Psoas muscle (tissue), 8 donors: ENCODE data around the gene ERICH3. TPM values are rescaled to one million over a fixed set of nuclear protein-coding genes. Genes with fewer than 3 reads are reported as not detected.

Experiments
- ATAC-seq, 4 donors: fragments of 200-7000 bp; cut with Tn5 transposase; one replicate each; pipeline ENCODE4 v1.9.1; 2020; ENCODE audit warnings: moderate library complexity in 3 of 4, mild to moderate bottlenecking in 2 of 4
- DNase-seq, 2 donors: peaks; one replicate each; pipeline ENCODE4 v3.0.0-alpha.2; 2020
- H3K27ac ChIP-seq: fragments of 200-600 bp; one replicate; pipeline ENCODE4 v1.8.0; 2022
- H3K27me3 ChIP-seq, 3 donors: fragments of 200-600 bp in 1 of 3; one replicate each; pipeline versions ENCODE4 v1.6.1 to v1.8.0; 2013 to 2022; ENCODE audit warnings: low read length in 2 of 3, mild to moderate bottlenecking in 2 of 3, moderate library complexity in 1 of 3; ENCODE audit not compliant: insufficient read depth in 3 of 3
- H3K36me3 ChIP-seq, 2 donors: fragments of 200-600 bp in 1 of 2; one replicate each; pipeline versions ENCODE4 v1.6.1 to v1.8.0; 2013 to 2022; ENCODE audit warnings: low read depth in 1 of 2, mild to moderate bottlenecking in 1 of 2, moderate library complexity in 1 of 2; ENCODE audit not compliant: insufficient read depth in 1 of 2
- H3K4me1 ChIP-seq: fragments of 200-600 bp; one replicate; pipeline ENCODE4 v1.8.0; 2022
- H3K4me3 ChIP-seq: fragments of 200-600 bp; one replicate; pipeline ENCODE4 v1.8.0; 2022; ENCODE audit warnings: mild to moderate bottlenecking
- H3K9me3 ChIP-seq: fragments of 200-600 bp; one replicate; pipeline ENCODE4 v1.8.0; 2022
- CTCF ChIP-seq: fragments of 200-600 bp; IDR thresholded peaks from one replicate; pipeline ENCODE4 v1.8.0; 2022; ENCODE audit warnings: antibody characterized with exemption
- WGBS, 3 donors: extraction: QIAGEN DNeasy Blood & Tissue Kit; methylation state at CpG; one replicate each; pipeline versions ENCODE4 v1.1.6 to v1.1.7; 2013; 5-methylcytosine and 5-hydroxymethylcytosine counted together
- intact Hi-C, 2 donors: fragments of 100-400 bp; cut with DNase I; formaldehyde crosslinking; loops; one replicate each; pipeline versions ENCODE4 v1.11.0 to v1.14.2; 2022
- polyA plus RNA-seq, 3 donors: library from polyadenylated mRNA; stranded (reverse); fragments of 200-250 nt; gene quantifications; one replicate each; pipeline ENCODE4 v1.2.3, GENCODE V29; 2013
- total RNA-seq, 4 donors: library from RNA; stranded (reverse); fragmentation: NEBNext Ultra II Directional in 2 of 4; extraction: Animal tissue kit (Norgen Biotek cat#: 25700) in 2 of 4; gene quantifications; one replicate each; pipeline versions ENCODE4 v1.2.1 to v1.2.4, GENCODE V29; 2021 to 2023
- donor health status: healthy with polysubstance abuse.
- donor health status: DM: no; HTN: no; CAD: no; lungs with moderate emphysema.
- donor health status: Bipolar disorder and iron deficiency.
- donor health status: healthy.
- donor health status: DM: yes; HTN: yes; CAD: no.
- donor health status: DM: no; HTN: no; CAD: no.
- donor health status: DM: no; HTN: no; CAD: no.
- donor health status: DM: yes; HTN: yes; CAD: no.

ERICH3 gene
- total and polyA plus RNA-seq, 7 donors = 0.04 to 0.12 TPM; not detected in 5

DNA sequence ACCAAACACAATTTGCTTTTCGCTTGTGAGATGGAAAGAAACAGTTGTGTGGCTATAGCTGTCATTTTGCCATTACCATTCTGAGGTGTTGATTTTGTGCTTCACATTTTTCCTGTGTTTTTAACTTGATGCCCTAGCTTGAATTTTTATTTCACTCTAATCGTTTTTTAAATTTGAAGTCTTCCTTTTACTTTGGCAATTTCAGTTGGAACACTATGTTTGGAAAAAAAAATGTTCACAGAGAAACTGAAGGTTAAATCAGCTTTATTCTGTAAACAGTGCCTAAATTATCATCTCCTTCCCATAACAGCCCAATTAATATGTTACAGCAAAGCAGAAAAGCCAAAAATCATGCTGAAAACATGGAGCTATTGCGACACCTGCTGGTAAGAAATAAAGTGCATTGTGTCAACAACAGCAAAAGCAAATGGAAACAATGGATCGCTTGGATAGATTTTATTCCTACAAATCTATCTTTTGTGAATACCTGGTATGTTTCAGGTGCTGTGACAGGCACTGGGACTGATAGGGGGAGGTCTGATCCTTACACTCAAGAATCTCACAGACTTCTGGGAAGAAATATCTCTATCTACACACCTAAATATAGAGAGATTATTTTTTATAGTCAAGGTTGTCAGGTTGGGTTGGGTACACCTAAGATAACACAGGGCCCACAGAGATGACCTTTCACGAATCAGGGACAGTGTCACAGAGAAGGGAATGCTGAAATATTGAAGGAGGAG lies 16.2 kb upstream of the ERICH3 start:
- H3K27ac ChIP-seq = no peak overlapping the region
- WGBS, 3 donors = 16 to 24% (median 19%) methylated on average over 5 of the region's 5 CpGs
- no peak overlapping the region for H3K4me3 ChIP-seq
- intact Hi-C loops = no loop called here
- no peaks in the 10 kb centered on the region for H3K36me3 ChIP-seq
- no peaks in the 10 kb centered on the region for H3K4me1 ChIP-seq
- ATAC-seq (no peak), DNase-seq (no peak)
- no peaks in the 10 kb centered on the region for H3K27me3 ChIP-seq
- peak; percentile 79 for TF ChIP-seq CTCF
- H3K9me3 ChIP-seq = no peaks in the 10 kb centered on the region

DNA sequence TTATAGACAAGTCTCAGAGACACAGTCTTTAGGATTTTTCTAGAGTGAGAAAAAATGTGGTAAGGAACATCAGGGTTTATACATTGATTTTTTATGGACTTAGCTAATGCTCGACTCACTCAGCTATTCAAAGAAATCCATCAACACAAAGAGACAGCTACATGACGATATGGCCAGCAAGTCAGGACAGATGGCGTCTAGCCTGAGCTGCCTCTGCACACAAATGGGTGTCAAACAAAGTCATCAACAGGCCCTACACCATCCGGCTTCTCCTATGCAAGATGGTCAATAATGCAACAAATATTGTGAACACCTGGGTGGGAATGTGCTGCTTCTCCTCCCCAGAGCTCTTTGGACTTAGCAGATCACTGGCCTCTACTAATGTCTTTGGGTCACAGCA lies 13.3 kb upstream of the ERICH3 start:
- TF ChIP-seq CTCF = no peak
- Histone ChIP-seq H3K4me3 (no peak overlapping the region), H3K4me1 (no peaks in the 10 kb centered on the region), H3K27me3 (no peaks in the 10 kb centered on the region), H3K27ac (no peak overlapping the region), H3K9me3 (no peaks in the 10 kb centered on the region), H3K36me3 (no peaks in the 10 kb centered on the region)
- ATAC-seq = no peak
- 67 to 73% (median 71%) methylated on average over 4 of the region's 4 CpGs for WGBS, 3 donors
- intact Hi-C loops = no loop called here
- DNase-seq = no peak

DNA sequence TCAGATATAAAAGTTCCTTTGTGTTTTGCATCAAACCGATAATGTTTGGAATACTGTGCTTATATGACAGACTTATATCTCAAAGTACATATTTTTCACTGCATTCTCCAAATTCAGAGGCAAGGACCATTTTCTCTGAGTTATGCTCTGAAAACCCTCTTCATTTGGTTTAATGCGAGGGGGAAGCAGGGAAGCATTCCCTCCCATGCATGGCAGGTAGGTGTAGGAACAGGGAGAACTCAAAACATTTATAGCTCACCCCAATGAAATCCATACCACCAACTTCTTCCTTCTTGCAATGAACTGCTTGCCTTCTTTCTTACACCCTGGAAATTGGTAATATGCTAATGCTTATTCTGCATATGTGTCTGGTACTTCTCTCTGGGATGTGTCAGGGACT lies 10.7 kb upstream of the ERICH3 start:
- no peak for ATAC-seq
- Histone ChIP-seq H3K27me3 (no peaks in the 10 kb centered on the region), H3K36me3 (no peaks in the 10 kb centered on the region), H3K27ac (no peak overlapping the region), H3K9me3 (no peaks in the 10 kb centered on the region), H3K4me1 (no peaks in the 10 kb centered on the region), H3K4me3 (no peak overlapping the region)
- DNase-seq = no peak
- TF ChIP-seq CTCF = no peak
- intact Hi-C loops = no loop called here
- 95 to 97% (median 96%) methylated on average over 2 of the region's 2 CpGs for WGBS, 3 donors

GRCh38 chr1:74683656-74684055 lies 10.1 kb upstream of the ERICH3 start:
- no peaks in the 10 kb centered on the region for H3K4me1 ChIP-seq
- H3K9me3 ChIP-seq = no peaks in the 10 kb centered on the region
- intact Hi-C loops = no loop called here
- TF ChIP-seq CTCF = no peak
- H3K27me3 ChIP-seq = no peaks in the 10 kb centered on the region
- H3K36me3 ChIP-seq = no peaks in the 10 kb centered on the region
- H3K4me3 ChIP-seq = no peak overlapping the region
- no peak for ATAC-seq
- DNase-seq = no peak
- H3K27ac ChIP-seq = no peak overlapping the region

DNA sequence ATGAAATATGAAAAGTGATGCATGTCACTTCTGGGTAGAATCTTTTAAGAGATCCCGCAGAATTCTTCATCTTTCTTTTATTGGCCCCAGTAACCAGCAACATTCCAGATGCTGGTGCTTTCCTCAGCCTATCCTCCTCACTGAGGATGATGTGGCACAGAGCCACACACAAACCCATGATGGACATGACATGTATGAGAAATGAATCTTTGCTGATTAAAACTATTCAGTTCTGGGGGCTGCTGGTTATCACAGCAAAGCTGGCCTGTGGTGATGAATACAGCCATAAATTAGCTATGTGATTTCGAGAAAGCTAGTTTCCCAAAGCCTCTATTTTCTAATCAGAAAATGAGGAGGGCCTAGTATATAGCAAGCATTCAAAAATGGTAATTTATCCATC lies 8.3 kb upstream of the ERICH3 start:
- H3K27ac ChIP-seq = no peak overlapping the region
- H3K27me3 ChIP-seq = no peaks in the 10 kb centered on the region
- intact Hi-C loops = no loop called here
- no peaks in the 10 kb centered on the region for H3K9me3 ChIP-seq
- no peak overlapping the region for H3K4me3 ChIP-seq
- H3K4me1 ChIP-seq = no peaks in the 10 kb centered on the region
- TF ChIP-seq CTCF = no peak
- H3K36me3 ChIP-seq = no peaks in the 10 kb centered on the region
- WGBS, 3 donors = 73 to 95% (median 92%) methylated on average over 2 of the region's 2 CpGs
- no peak for DNase-seq
- ATAC-seq = no peak
